Hippocampal formation (tissue), 2 donors: ENCODE data around the gene NPAS3.

ENCODE experiments used
- DNase-seq, 2 donors: peaks; one replicate each; lab custom pipeline; 2025; lab: John Stamatoyannopoulos, UW

NPAS3 gene

DNA sequence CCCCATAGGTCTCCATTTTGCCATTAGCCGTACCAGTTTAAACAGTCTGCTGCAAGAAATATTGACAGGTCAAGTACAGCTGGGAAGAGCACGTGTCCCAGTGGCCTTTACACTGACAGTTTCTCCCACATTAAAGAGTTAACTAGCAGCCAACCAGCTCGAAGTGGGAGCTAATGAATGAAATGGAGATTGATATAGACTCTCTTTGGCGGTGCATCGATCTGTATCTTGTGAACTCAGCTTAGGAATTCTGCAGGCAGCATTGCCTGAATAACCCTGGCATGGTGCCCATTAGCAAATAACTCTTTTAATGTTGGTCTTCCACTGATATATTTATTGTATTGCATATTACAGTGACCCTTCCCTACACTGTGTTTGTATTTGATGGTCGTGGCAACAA lies 692.8 kb downstream of the NPAS3 start:
- DNase-seq: no peak

DNA sequence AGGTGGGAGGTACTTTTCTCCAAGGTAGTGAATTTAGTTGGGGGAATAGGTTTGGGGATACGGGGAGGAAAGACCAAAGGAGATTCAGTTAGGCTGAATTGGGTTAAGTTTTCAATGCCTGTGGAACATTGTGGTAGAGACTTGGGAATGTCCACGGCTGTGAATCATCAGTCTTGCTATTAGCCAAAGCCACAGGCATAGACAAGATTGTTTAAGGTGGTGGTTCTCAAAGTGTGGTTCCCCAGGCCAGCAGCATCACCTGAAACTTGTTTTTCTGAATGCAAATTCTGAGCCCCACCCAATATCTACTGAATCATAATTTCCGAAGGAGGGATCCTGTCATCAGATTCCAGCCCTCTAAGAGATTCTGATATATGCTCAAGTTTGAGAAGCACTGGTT lies 696.0 kb downstream of the NPAS3 start:
- DNase-seq: no peak

DNA sequence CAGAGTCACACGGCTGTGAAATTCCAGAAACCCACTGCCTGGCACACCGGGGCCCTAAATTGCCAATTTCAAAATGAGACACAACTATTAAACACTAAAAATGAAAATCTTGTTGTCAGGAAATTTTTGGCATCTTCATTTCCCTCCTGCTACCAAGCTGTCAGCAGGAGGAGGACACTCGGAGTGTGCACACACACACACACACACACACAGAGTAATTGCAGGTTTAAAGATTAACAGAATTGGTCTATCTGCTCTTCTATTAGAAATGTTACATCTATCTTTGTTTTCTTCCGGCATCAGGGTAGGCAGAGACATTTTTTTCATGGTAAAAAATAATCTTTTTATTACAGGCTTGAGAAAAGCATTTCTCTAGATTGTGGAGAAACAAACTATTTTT lies 698.0 kb downstream of the NPAS3 start:
- no peak for DNase-seq

DNA sequence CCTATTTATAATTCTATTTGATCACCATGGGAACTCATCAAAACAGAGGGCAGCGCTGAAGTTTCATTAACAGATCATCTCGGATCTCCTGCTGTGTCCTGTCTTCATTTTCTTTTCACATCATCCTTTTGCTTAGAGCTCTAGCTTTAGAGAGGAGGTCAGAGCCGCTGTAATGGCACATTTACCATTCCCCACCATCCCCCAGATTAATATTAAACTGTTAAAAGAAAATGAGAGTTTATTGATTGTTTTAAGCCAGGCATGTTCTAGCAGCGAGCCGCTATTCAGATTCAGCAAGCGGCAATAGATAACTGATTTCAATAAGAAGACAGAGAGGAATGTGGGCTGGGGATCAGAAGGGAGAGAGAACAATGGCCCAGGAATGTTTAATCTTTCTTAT lies 703.4 kb downstream of the NPAS3 start:
- no peak for DNase-seq

DNA sequence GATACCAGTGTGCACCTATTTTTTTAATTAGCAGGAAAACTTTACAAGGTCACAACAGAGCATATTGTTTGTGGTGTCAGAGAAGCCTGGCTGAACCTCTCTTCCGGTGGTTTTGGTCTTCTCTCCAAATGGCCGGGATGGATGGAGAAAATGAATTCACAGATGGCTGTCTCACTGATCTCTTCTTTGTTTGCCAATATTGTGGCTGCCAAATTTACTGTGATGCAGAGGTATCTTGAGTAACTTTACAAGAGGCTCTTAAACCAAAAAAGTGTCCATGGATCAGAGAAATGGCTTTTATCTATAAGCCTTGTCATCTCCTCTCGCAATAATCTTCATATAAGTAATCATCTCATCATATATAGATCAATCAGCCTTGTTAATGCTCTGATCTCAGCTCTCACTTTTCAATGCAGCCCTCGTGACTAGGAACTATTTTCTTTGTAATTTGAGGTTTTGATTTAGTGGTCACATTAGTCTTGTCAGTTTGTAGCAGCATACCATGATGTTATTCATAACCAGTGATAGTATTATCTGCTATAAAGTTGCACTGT lies 704.1 kb downstream of the NPAS3 start:
- no peak for DNase-seq

DNA sequence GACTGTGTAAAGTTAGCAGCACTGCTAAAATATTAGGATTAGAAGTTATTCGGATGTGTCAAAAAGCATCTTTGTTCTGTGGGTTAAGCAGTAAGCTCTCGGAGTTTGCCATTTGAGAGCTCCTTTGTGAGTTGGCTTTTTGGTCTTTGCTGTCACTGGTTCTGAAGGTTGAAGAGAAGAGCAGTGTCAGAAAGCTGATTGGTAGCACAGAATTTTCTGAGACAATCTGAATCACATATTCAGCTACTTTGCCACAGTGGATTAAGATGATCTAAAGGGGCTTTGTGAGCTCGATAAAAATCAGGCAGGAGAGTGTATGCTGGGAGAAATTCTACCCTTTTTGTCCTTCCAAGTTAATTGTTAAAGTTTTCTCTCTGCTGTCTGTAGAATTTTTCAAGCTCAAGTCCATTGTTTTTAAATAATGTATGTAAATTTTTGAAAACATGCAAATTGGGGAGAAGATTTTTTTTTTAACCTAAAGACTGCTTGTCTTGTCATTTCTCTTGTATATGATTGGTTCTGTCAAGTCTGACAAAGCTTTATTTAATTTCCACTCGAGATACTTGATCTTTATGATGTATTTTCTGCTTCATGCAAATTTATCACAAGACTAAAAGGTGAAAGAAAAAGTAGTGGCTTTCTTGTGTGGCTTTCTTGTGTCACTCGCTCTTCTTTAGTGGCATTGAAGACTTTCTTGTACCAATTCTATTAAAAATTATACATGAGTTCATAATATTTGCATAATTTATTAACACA lies 704.9 kb downstream of the NPAS3 start:
- DNase-seq: no peak

DNA sequence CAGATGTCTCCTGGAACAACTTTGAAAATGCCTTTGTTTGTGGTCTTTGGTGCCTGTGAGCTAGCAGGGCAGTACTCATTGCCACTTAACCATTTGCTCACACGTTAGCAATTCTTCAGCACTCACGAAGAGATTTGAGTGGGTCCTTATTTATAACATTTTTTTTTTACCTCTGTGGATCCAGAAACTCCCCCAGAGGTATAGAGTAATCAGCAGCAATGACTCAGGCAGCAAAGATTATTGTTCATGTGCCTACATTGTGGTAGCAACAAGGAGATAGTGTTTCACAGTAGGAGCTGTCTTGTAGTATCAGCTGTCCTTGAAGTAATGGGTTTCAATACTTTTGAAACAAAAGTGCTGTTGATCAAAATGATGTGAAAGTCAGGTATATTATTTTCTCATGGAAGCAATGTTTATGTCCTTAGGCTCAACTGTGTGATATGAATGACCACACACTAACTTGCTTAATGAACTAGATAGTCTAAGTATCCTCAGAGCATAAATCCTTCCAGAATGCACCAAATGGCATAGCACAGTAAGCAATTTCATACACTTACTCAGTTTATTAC lies 708.1 kb downstream of the NPAS3 start:
- no peak for DNase-seq

DNA sequence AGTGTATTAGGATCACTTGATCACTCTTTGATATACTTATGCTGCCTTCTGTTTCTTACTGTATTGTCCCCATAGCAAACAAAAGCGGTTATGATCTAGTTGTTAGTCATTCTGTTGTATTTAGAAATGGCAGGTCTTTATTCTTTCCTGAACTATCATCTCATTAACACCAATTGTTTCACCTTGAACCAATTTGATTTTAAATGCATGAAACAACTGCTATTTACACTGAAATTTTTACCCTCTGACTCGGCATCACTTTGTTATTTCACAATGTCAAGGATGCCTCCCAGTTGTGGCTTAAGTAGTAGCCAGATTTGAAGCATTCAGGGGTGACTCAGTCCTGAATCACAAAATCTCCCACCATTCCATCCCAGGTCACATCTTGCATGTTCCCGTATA lies 708.7 kb downstream of the NPAS3 start:
- no peak for DNase-seq

DNA sequence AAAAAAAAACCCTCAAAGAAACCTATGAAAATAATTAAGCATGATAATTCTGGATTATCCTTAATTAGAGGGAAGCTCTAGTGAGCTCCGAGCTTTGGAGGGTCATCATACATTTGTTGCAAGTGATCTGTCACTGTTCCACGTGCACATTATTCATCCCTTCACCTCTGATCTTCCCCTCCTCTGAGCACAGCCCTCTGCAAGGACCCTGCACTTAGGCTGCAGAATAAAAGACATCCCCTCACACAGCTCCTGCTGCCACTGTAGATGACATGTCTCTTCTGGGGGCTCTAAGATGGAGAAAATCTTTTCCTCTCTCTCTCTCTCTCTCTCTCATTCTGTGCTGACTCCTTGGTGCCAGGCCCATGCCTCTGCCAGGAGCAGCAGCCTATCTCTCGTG lies 711.8 kb downstream of the NPAS3 start:
- no peak for DNase-seq

DNA sequence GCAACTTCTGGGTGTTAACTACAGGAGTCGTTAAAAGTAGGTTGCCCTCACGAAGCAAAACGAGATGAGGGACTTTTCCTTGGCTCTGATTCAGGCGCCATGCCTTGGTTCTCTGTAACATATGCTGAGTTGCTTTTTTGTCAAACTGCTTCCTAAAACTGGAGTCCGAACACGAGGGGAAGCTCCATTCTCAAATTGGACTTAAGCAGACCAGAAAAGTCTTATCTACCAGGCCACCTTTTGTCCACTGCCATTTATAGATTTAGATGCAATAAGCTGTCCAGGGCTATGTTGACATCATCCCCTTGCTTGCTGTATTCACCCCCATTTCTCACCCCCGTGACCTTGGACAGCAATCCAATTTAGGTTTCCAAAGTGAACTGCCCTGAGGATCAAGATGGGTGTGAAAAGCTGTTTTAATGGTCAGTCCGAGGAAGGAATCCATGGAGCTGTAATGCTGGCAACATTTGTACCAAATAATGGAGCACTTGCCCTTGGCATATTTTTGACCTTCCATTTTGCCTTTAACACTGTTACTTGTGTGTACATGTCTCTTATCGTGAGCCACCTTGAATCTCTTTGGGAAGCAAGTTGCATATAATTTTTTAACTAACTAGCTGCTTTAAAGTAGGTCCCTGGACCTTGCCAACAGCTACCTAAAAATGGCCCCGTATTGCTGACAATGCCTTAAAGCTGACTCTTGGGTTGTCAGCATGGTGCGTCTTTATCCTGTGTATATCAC lies 714.1 kb downstream of the NPAS3 start:
- no peak for DNase-seq

DNA sequence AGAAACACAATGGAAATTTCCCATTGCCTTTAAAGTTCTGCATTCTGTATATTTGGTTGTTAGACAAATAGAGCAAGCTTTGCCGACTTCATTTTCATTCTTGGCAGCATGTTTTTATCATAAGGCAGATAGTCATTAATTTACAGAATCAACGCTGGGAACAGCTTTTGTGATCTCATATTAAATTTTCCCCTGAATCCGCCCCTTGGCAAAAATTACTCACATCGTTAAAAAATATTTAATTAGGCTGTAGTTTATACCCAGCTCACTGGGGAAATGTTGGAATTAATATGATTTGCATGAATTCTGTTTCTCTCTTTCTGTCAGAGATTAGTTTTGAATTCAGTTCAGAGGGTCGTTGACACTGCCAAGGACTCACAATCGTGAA lies 714.6 kb downstream of the NPAS3 start:
- no peak for DNase-seq

DNA sequence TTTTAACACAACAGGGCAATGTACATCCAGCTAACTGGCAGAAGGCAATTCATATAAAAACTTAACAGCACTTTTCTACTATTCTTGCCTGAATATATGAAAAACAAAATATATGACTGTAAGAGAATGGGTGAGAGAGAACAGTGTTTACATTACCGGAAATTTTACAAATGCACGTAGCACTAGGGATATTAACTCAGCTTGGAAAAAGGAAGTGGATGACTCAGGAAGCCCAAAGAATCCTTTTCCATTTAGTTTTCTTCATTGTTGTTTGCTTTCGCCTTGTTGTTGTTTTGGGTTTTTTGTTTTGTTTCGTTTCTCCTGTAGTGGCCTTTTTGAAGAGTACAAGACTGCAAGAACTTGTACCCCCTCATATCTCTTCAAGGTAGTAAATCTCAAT lies 716.7 kb downstream of the NPAS3 start:
- DNase-seq: no peak

DNA sequence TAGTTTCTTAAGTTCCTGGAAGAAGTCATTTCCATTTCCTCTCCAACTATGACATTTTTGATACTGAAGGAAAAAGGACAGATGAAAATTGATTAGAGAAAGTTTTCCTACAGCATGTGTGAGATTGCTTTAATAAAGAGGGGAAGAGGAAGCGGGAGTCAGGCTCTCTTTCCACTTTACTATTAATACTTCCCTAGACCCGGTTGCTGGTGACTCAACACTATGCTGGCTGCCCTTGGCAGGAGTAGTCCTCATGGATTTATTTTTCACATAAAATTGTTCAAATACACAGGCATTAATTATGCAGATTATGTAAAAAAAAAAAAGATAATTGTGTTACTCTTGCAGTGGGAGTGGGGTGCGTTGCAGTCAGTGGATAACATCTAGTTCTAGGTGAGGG lies 718.8 kb downstream of the NPAS3 start:
- DNase-seq: no peak

DNA sequence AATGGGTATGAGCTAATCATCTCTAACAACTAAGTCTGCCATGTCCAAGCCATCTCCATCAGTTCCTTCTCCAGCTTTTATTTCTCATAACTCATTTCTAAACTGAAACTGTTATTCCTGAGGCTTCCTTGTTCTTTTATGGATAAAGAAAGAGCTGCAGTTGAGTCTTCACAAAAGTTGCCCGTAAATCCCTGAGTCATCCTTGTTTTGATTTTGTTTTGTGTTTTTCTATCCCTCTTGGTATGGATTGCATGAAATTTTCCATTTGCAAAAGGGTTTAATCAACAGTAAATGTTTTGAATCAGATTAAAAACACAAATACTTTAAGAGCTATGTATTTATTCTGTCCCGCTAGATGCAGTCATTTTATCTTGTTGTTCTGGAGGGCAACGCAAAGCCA lies 721.6 kb downstream of the NPAS3 start:
- no peak for DNase-seq

DNA sequence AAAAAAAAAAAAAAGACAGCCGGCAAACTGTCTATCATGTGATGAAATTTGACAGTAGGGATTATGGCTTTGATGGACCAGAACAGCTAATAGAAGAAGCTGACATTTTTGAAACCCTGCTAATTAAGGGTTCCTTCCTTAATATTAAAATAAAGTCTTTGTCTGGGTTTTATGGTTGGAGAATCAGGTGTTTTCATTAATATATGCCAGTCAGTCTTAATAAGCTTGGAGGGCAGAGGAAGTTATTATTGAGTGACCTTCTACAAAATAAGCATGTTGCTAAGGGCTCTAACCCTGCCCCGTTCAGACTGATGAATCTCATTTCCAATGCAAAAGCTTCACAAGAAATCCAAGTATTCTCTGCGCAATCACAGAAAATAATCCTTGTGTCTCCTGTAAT lies 722.4 kb downstream of the NPAS3 start:
- no peak for DNase-seq

DNA sequence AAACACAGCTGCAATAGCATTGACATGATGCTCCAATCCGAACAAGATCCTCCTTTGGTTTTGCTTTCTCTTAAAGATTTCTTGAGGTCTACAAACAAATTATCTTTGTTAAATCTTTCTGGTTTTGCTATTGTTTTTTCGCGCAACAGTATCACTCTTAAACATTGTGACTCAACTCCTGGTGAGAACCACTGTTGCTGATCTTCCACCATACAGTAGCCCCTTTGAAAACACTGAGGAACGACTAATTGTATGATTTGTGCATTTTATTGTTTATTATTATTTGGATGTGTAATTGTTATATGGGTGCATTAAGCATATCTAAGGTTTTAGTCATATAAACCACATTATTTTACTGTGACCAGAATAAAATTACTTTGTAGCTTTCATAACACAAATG lies 729.4 kb downstream of the NPAS3 start:
- DNase-seq: no peak

DNA sequence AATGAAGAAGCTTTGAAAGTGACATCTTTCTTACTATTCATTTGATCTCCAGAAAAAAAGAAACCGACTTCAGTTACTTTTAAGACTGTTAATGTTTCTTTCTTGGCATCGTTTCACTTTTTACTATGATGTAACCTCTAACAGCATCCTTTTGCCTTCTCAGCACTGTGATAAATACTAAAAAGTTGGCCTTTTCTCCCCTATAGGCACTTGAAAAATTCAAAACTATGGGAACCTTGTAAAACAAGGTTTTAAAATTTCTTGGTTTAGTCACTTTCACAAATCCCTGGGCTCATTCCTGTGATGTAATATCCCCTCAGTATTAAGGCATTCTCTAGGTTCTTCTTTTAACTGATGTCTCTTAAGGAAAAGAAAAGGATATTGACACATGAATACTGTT lies 730.4 kb downstream of the NPAS3 start:
- DNase-seq: no peak

DNA sequence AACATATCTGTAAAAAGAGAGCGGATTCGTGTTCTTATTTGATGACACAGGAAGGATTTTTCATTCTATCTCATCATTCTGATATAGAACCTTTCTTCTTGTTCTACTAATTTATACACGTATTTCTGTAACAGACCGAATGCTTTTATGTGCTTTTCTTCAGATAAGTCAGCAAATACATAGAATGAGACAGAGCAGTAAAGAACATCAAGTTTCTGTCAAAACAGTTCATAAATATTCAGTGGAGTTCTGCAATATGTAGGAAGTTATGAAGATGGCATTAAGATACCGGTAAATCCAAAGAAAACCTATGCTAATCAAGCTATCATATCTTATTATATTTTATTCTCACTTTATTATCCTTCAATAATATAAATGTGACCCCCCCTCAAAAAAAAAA lies 731.6 kb downstream of the NPAS3 start:
- DNase-seq: no peak

DNA sequence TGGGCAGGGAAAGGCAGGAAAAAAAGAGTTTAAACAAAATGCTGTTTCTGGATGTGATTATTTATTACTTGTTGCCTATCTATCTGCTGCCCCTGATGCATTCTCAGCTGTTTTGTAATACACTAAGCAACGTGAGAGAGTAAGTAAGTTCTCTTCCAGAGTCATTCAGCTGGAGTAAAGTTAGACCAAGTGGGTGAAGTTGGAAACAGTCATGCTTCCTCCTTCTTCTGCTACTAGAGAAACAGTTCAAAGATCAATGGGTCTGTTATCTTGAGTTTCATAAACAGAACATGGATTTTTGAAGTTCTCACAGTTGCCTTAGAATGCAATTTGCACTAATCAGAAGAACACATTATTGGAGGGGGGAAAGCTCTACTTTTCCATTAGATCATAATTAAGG lies 732.9 kb downstream of the NPAS3 start:
- no peak for DNase-seq

DNA sequence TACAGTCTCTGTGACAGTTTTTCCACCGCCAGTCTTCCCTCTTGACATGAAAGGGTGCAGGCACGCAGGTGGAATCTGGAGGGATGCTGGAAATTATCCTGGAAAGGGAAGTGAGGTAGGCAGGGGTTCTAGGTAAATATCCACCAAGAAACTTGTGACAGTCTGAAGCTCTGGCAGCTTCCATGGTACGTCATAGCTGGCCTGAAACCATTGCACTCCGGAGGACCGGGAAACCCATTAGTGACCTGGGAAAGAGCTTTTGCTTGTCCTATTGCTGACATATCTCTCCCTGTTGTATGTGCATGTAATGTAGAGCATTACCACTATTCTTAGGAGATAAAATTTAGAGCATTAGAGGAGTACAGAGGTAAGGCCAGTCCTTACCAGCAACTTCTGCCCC lies 736.2 kb downstream of the NPAS3 start:
- no peak for DNase-seq

DNA sequence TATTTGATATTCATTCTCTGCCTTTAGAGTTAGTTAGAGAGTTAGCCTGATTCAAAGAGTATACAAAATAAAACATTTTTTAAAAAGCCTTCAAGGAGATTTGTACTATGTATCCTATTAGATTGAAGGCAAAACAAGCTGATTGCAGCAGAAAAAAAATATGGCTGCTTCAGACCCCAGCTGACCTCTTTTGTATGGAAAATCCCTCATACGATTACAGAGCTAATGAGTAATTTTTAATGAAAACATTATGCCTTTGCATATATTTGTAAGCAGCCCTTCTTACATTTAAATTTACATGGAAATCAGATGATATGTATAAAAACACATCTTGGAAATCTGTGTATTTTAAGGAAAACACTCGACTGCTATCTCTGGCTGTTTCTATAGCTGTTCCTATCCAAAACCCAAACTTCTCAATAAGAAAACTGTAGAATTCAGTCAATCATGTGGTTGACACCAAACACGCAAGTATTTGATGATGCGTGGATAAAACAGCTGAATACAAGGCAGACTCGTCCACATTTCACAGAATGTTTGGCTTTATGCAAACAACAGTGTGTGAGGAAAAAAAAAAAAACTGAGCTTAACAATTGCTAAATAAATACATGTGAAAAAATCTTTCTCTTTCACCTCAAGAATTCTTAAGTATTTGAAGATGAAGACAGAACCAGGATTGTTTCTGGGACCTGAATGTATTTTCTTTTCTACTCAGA lies 736.9 kb downstream of the NPAS3 start:
- DNase-seq: no peak

DNA sequence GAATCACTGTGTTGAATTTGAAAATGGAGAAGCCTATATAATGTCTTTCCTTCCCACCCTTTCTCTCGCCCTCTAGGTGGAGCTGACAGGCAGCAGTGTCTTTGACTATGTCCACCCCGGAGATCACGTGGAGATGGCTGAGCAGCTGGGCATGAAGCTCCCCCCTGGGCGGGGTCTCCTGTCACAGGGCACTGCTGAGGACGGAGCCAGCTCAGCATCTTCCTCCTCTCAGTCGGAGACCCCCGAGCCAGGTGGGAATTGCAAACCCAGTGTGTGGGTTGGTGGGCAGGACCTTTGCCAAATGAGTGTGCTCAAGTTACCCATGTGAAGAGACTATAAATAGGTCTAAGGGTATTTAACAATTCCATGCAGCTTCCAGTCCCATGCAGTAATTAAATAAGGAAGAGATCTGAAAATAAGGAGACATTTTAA lies 737.5 kb downstream of the NPAS3 start:
- peak; percentile 36 to 48 for DNase-seq
